GM12873 (cell line): ENCODE data around the gene VSIG10L.

ENCODE experiments used
- CTCF ChIP-seq: IDR thresholded peaks from 2 replicates; pipeline ENCODE4 v1.5.1; 2012; ENCODE audit warnings: low read depth, mild to moderate bottlenecking, moderate library complexity, low read length, control low read depth; ENCODE audit not compliant: insufficient read depth; ENCODE audit errors: missing control alignments

The VSIG10L gene

GRCh38 chr19:51341066-51341465 lies 873 bp downstream of the VSIG10L start:
- no peak for TF ChIP-seq CTCF

GRCh38 chr19:51339687-51340656 lies 2.0 kb downstream of the VSIG10L start:
- peak; percentile 34 for TF ChIP-seq CTCF

- no peak for TF ChIP-seq CTCF
Observed at GRCh38 chr19:51339313-51339686, 2.6 kb downstream of the VSIG10L start.

- TF ChIP-seq CTCF = peak; percentile 78
Observed at GRCh38 chr19:51338563-51339312, 3.2 kb downstream of the VSIG10L start.

GRCh38 chr19:51337861-51338562 lies 3.9 kb downstream of the VSIG10L start:
- no peak for TF ChIP-seq CTCF

GRCh38 chr19:51337141-51337860 lies 4.6 kb downstream of the VSIG10L start:
- no peak for TF ChIP-seq CTCF
